Endothelial cell of umbilical vein (primary cell): ENCODE measurements around the gene TMEM63B. TPM values are rescaled to one million over a fixed set of nuclear protein-coding genes. Genes with fewer than 3 reads are reported as not detected.
"Not testable (repeated sequence)": the region's sequence is repeated elsewhere in the genome, so short reads cannot be mapped to it uniquely, and the experiment has no call there.

ENCODE experiments used
- BruUV-seq: library from RNA; stranded (reverse); fragments of 400-500 nt; replicated peaks from 2 replicates; lab custom pipeline; 2021; lab: Mats Ljungman, UMichigan
- CTCF ChIA-PET: fragments of 300-600, 350-600 bp; sonication (Branson Sonifier 250); formaldehyde crosslinking; loops from one replicate; lab custom pipeline; 2021; ENCODE audit warnings: antibody characterized with exemption, inconsistent platforms; lab: Charles Lee
- POLR2A ChIA-PET: fragments of 300-600, 350-600 bp; sonication (Branson Sonifier 250); formaldehyde crosslinking; loops from one replicate; lab custom pipeline; 2021; ENCODE audit warnings: antibody characterized with exemption, inconsistent platforms; lab: Charles Lee
- DNase-seq: peaks from one replicate; pipeline ENCODE4 v3.0.0-alpha.2; 2011; ENCODE audit warnings: low read depth, low spot score
- FAIRE-seq: peaks from 2 replicates; lab custom pipeline; 2011; peaks lifted over from hg19 to GRCh38; lab: Jason Lieb, UNC
- H2AFZ ChIP-seq: 2 replicates; pipeline ENCODE4 v1.6.0; 2012; ENCODE audit warnings: low read depth, low read length, control low read depth, inconsistent platforms
- H3K27ac ChIP-seq: 2 replicates; pipeline ENCODE4 v1.5.1; 2011; ENCODE audit warnings: low read depth, mild to moderate bottlenecking, control low read depth, low read length, moderate library complexity; ENCODE audit not compliant: insufficient read depth
- H3K27me3 ChIP-seq, 2 experiments: 2 replicates each; pipeline versions ENCODE4 v1.6.0 to v1.6.1; 2011; ENCODE audit warnings: low read length in 2 of 2, mixed read lengths in 1 of 2; ENCODE audit not compliant: control insufficient read depth in 2 of 2, insufficient read depth in 2 of 2
- H3K36me3 ChIP-seq, 2 experiments: 2 replicates in 1 of 2; 3 replicates in 1 of 2; pipeline ENCODE4 v1.5.1; 2011; ENCODE audit warnings: low read length in 2 of 2, mild to moderate bottlenecking in 1 of 2, moderate library complexity in 1 of 2; ENCODE audit not compliant: control insufficient read depth in 2 of 2, insufficient read depth in 2 of 2; ENCODE audit errors: extremely low read depth in 1 of 2
- H3K4me1 ChIP-seq: 3 replicates; pipeline ENCODE4 v1.5.1; 2011; ENCODE audit warnings: mild to moderate bottlenecking, low read length; ENCODE audit not compliant: control insufficient read depth, insufficient read depth; ENCODE audit errors: extremely low read depth
- H3K4me2 ChIP-seq: 2 replicates; pipeline ENCODE4 v1.6.1; 2011; ENCODE audit warnings: low read length, control low read depth, mixed read lengths; ENCODE audit not compliant: insufficient read depth
- H3K4me3 ChIP-seq, 3 experiments: fragments of 200-600 bp in 1 of 3; sonication (generic), shearing (Covaris generic) in 1 of 3; replicated peaks in 1 of 3; 2 replicates each; pipeline ENCODE4 v1.5.1; 2011 to 2016; ENCODE audit warnings: control low read depth in 3 of 3, low read length in 3 of 3, mild to moderate bottlenecking in 2 of 3, inconsistent platforms in 1 of 3, low read depth in 1 of 3, moderate library complexity in 1 of 3; ENCODE audit not compliant: insufficient read depth in 1 of 3
- H3K79me2 ChIP-seq: 2 replicates; pipeline ENCODE4 v1.6.0; 2012; ENCODE audit warnings: low read length, inconsistent platforms; ENCODE audit not compliant: control insufficient read depth, insufficient read depth
- H3K9ac ChIP-seq: replicated peaks from 2 replicates; pipeline ENCODE3; 2011; ENCODE audit warnings: low read length, control low read depth; ENCODE audit not compliant: insufficient read depth; ENCODE audit errors: extremely low read depth
- H3K9me1 ChIP-seq: replicated peaks from 3 replicates; pipeline ENCODE4 v1.6.0; 2011; ENCODE audit warnings: mild to moderate bottlenecking, low read length; ENCODE audit not compliant: control insufficient read depth, insufficient read depth; ENCODE audit errors: extremely low read depth
- H3K9me3 ChIP-seq: replicated peaks from 2 replicates; pipeline ENCODE4 v1.5.1; 2012; ENCODE audit warnings: low read length, inconsistent platforms; ENCODE audit not compliant: control insufficient read depth, insufficient read depth
- H4K20me1 ChIP-seq: replicated peaks from 2 replicates; pipeline ENCODE3; 2011; ENCODE audit warnings: mild to moderate bottlenecking, low read length; ENCODE audit not compliant: control insufficient read depth, insufficient read depth; ENCODE audit errors: extremely low read depth
- CTCF ChIP-seq, 2 donors: IDR thresholded peaks; 1 replicate in 1 of 2; 2 replicates in 1 of 2; pipeline ENCODE4 v1.5.1; 2011; ENCODE audit warnings: low read length in 2 of 2, mild to moderate bottlenecking in 2 of 2, moderate library complexity in 2 of 2, control low read depth in 1 of 2, inconsistent platforms in 1 of 2, low read depth in 1 of 2; ENCODE audit not compliant: insufficient read depth in 1 of 2; ENCODE audit errors: extremely low read depth in 1 of 2
- EZH2 ChIP-seq: IDR thresholded peaks from 2 replicates; pipeline ENCODE4 v1.6.1; 2012; ENCODE audit warnings: borderline replicate concordance, low read depth, mild to moderate bottlenecking, moderate library complexity, low read length, inconsistent platforms; ENCODE audit not compliant: severe bottlenecking
- FOS ChIP-seq: IDR thresholded peaks from 2 replicates; pipeline ENCODE4 v1.6.1; 2011; ENCODE audit warnings: mild to moderate bottlenecking, low read length, moderate library complexity, borderline replicate concordance; ENCODE audit not compliant: insufficient read depth
- GATA2 ChIP-seq: IDR thresholded peaks from 2 replicates; pipeline ENCODE4 v1.7.0; 2011; ENCODE audit warnings: low read depth, mild to moderate bottlenecking, moderate library complexity, mixed read lengths, low read length; ENCODE audit not compliant: insufficient read length, insufficient read depth
- JUN ChIP-seq: IDR thresholded peaks from 2 replicates; pipeline ENCODE4 v1.6.1; 2011; ENCODE audit warnings: borderline replicate concordance, low read depth; ENCODE audit not compliant: insufficient read length, insufficient read depth
- MAX ChIP-seq: IDR thresholded peaks from 2 replicates; pipeline ENCODE4 v1.6.1; 2011; ENCODE audit not compliant: insufficient read depth, insufficient read length
- MYC ChIP-seq: IDR thresholded peaks from one replicate; pipeline ENCODE4 v1.6.1; 2011; ENCODE audit warnings: mild to moderate bottlenecking, low read depth, low read length
- POLR2A ChIP-seq: IDR thresholded peaks from 2 replicates; pipeline ENCODE4 v1.6.1; 2012; ENCODE audit warnings: low read depth, mild to moderate bottlenecking, control low read depth, low read length
- POLR2AphosphoS5 ChIP-seq: IDR thresholded peaks from 2 replicates; pipeline ENCODE4 v1.6.1; 2012; ENCODE audit warnings: low read depth, mild to moderate bottlenecking, control low read depth, low read length, moderate library complexity; ENCODE audit not compliant: insufficient read depth
- dilution Hi-C: fragments of 300-500 bp; cut with MboI; formaldehyde crosslinking; loops from one replicate; pipeline ENCODE4 v1.15.0; 2019; ENCODE audit warnings: low sequenced_read_pairs; ENCODE audit not compliant: extremely low pct_ligation_motif_present
- intact Hi-C: fragments of 100-400 bp; cut with micrococcal nuclease; formaldehyde crosslinking; loops from one replicate; pipeline ENCODE4 v1.10.0; 2022
- polyA plus RNA-seq, 4 experiments: library from polyadenylated mRNA; depleted of rRNA in 3 of 4; stranded (reverse) in 3 of 4; unstranded in 1 of 4; fragments of >200 nt; gene quantifications; 2 replicates each; pipeline versions ENCODE4 v1.2.1 to v1.2.3, GENCODE V29; 2011 to 2012; ENCODE audit warnings: missing spikeins in 1 of 4
- total RNA-seq: library from RNA; stranded (reverse); gene quantifications from 2 replicates; pipeline ENCODE4 v1.2.3, GENCODE V29; 2021

The TMEM63B gene
- total and polyA plus RNA-seq, 2 donors (not counting 3 experiments of a cell fraction or from before 2014, with no cell fraction given) = 49.7 to 56.1 TPM

- H4K20me1 ChIP-seq = no peaks in the 10 kb centered on the region
- H3K4me2 ChIP-seq = no peak overlapping the region
- H2AFZ ChIP-seq = no peak overlapping the region
- no peaks in the 10 kb centered on the region for H3K9me3 ChIP-seq
- no peaks in the 10 kb centered on the region for H3K36me3 ChIP-seq
- H3K4me3 ChIP-seq = no peak overlapping the region
- DNase-seq (no peak), FAIRE-seq (no peak)
- H3K79me2 ChIP-seq = no peaks in the 10 kb centered on the region
- no peak for TF ChIP-seq POLR2A
- TF ChIP-seq EZH2 = no peak
- no peak for TF ChIP-seq GATA2
- no peak for TF ChIP-seq FOS
- TF ChIP-seq CTCF (IDR thresholded peaks at IDR 0.05; ENCODE audit: extremely low read depth in 1 of 2, insufficient read depth in 1 of 2, low read depth in 1 of 2, low read length in 2 of 2) = no peak
- no peak for TF ChIP-seq POLR2AphosphoS5
- no peak for TF ChIP-seq JUN
- TF ChIP-seq MAX = no peak
- TF ChIP-seq MYC = no peak
- no TSS peak for BruUV-seq
- H3K27ac ChIP-seq = no peak overlapping the region
- H3K9me1 ChIP-seq = no peaks in the 10 kb centered on the region
- ChIA-PET CTCF (interaction anchor here (0.8 kb wide), 1 partner anchor 20 kb away, joined by 3 read pairs; no protein-coding TSS in a partner anchor), POLR2A (interaction anchor here (1.0 kb wide), 1 partner anchor 67 kb away, joined by 3 read pairs; no protein-coding TSS in a partner anchor)
- intact Hi-C loops (no loop called here), dilution Hi-C loops (no loop called here)
- H3K27me3 ChIP-seq = no peaks in the 10 kb centered on the region
- H3K4me1 ChIP-seq = peaks cover 46% of the 10 kb centered on the region
- no peak overlapping the region for H3K9ac ChIP-seq
Observed at GRCh38 chr6:44180886-44181285, 53.5 kb downstream of the TMEM63B start.

- CTCF ChIA-PET, H2AFZ ChIP-seq, H3K79me2 ChIP-seq, H4K20me1 ChIP-seq, H3K36me3 ChIP-seq, H3K4me3 ChIP-seq, BruUV-seq, H3K9ac ChIP-seq, dilution Hi-C loops, H3K4me2 ChIP-seq, intact Hi-C loops, POLR2A ChIA-PET, H3K9me3 ChIP-seq, DNase-seq, H3K27me3 ChIP-seq, H3K27ac ChIP-seq, H3K9me1 ChIP-seq: not testable (repeated sequence)
- peaks cover 46% of the 10 kb centered on the region for H3K4me1 ChIP-seq
- peak; percentile 64 for FAIRE-seq
Observed at GRCh38 chr6:44181784-44182183, 54.4 kb downstream of the TMEM63B start.
